ENCODE measurements around the gene LDHB.
"Not testable (repeated sequence)": the region's sequence is repeated elsewhere in the genome, so short reads cannot be mapped to it uniquely, and the experiment has no call there.

The LDHB gene

GRCh38 chr12:21662122-21662792 lies 4.6 kb upstream of the LDHB start:
- Histone ChIP-seq H3K79me2 (ENCODE audit: insufficient read depth, low read length) (peaks cover 4% of the 10 kb centered on the region), H2AFZ (ENCODE audit: low read depth, low read length) (no peak overlapping the region), H4K20me1 (ENCODE audit: insufficient read depth, low read length) (peaks cover 3% of the 10 kb centered on the region; the same call in 1 of the 2 replicates), H3K9ac (ENCODE audit: low read depth, low read length) (no peak overlapping the region), H3K36me3 (ENCODE audit: insufficient read depth, low read length) (no peaks in the 10 kb centered on the region), H3K9me3 (ENCODE audit: insufficient read depth, low read length, severe bottlenecking) (no peaks in the 10 kb centered on the region), H3K27ac (ENCODE audit: low read length) (no peak overlapping the region), H3K4me1 (ENCODE audit: insufficient read depth, low read length) (peaks cover 5% of the 10 kb centered on the region), H3K27me3 (ENCODE audit: insufficient read depth, low read length, poor library complexity) (peaks cover 14% of the 10 kb centered on the region), H3K4me2 (ENCODE audit: insufficient read depth, low read length) (no peak overlapping the region), H3K4me3 (ENCODE audit: low read depth in 1 of 2, low read length in 2 of 2) (no peak overlapping the region)
- DNase-seq (no peak), ATAC-seq (ENCODE audit: insufficient read depth, low read depth) (no peak)
- TF ChIP-seq CTCF (IDR thresholded peaks at IDR 0.05; ENCODE audit: borderline replicate concordance, extremely low read depth, low read length, poor library complexity, severe bottlenecking) (no peak), EZH2 (IDR thresholded peaks at IDR 0.05; ENCODE audit: borderline replicate concordance, low read depth, low read length, severe bottlenecking) (no peak)

- not testable (repeated sequence) for H3K36me3 ChIP-seq (ENCODE audit: insufficient read depth, low read length); H3K4me3 ChIP-seq (ENCODE audit: low read depth in 1 of 2, low read length in 2 of 2); H3K4me2 ChIP-seq (ENCODE audit: insufficient read depth, low read length); H4K20me1 ChIP-seq (ENCODE audit: insufficient read depth, low read length); H3K9me3 ChIP-seq (ENCODE audit: insufficient read depth, low read length, severe bottlenecking); H3K4me1 ChIP-seq (ENCODE audit: insufficient read depth, low read length); DNase-seq; H3K9ac ChIP-seq (ENCODE audit: low read depth, low read length); H3K27ac ChIP-seq (ENCODE audit: low read length); ATAC-seq (ENCODE audit: insufficient read depth, low read depth); H2AFZ ChIP-seq (ENCODE audit: low read depth, low read length)
- H3K27me3 ChIP-seq (ENCODE audit: insufficient read depth, low read length, poor library complexity) = peaks cover 12% of the 10 kb centered on the region
- H3K79me2 ChIP-seq (ENCODE audit: insufficient read depth, low read length) = peaks cover 11% of the 10 kb centered on the region
These were observed 3.9 kb upstream of the LDHB start for GRCh38 chr12:21661396-21662093.

- Histone ChIP-seq H3K9ac (ENCODE audit: low read depth, low read length) (no peak overlapping the region), H3K36me3 (ENCODE audit: insufficient read depth, low read length) (peaks cover 15% of the 10 kb centered on the region), H3K79me2 (ENCODE audit: insufficient read depth, low read length) (peaks cover 33% of the 10 kb centered on the region), H3K4me3 (ENCODE audit: low read depth in 1 of 2, low read length in 2 of 2) (no peak overlapping the region), H2AFZ (ENCODE audit: low read depth, low read length) (no peak overlapping the region; the same call in 1 of the 2 replicates), H3K27ac (ENCODE audit: low read length) (no peak overlapping the region), H3K9me3 (ENCODE audit: insufficient read depth, low read length, severe bottlenecking) (no peaks in the 10 kb centered on the region), H3K27me3 (ENCODE audit: insufficient read depth, low read length, poor library complexity) (peaks cover 12% of the 10 kb centered on the region), H3K4me1 (ENCODE audit: insufficient read depth, low read length) (peaks cover 26% of the 10 kb centered on the region), H3K4me2 (ENCODE audit: insufficient read depth, low read length) (no peak overlapping the region), H4K20me1 (ENCODE audit: insufficient read depth, low read length) (peaks cover 28% of the 10 kb centered on the region; the same call in 1 of the 2 replicates)
- ATAC-seq (ENCODE audit: insufficient read depth, low read depth) = no peak
- no peak for DNase-seq
- TF ChIP-seq CTCF (IDR thresholded peaks at IDR 0.05; ENCODE audit: borderline replicate concordance, extremely low read depth, low read length, poor library complexity, severe bottlenecking) (peak; percentile 24), EZH2 (IDR thresholded peaks at IDR 0.05; ENCODE audit: borderline replicate concordance, low read depth, low read length, severe bottlenecking) (no peak)
These were observed 1.7 kb upstream of the LDHB start for GRCh38 chr12:21659383-21659782.

GRCh38 chr12:21656905-21657325 lies 727 bp downstream of the LDHB start:
- Histone ChIP-seq H2AFZ (ENCODE audit: low read depth, low read length) (peak overlapping the region; percentile 67), H3K4me2 (ENCODE audit: insufficient read depth, low read length) (peak overlapping the region; percentile 74), H3K27me3 (ENCODE audit: insufficient read depth, low read length, poor library complexity) (peaks cover 12% of the 10 kb centered on the region), H3K27ac (ENCODE audit: low read length) (peak overlapping the region; percentile 89), H3K4me1 (ENCODE audit: insufficient read depth, low read length) (peaks cover 47% of the 10 kb centered on the region), H3K9ac (ENCODE audit: low read depth, low read length) (peak overlapping the region; percentile 77), H3K36me3 (ENCODE audit: insufficient read depth, low read length) (peaks cover 38% of the 10 kb centered on the region), H3K4me3 (ENCODE audit: low read depth in 1 of 2, low read length in 2 of 2) (peak overlapping the region; percentile 54 to 90), H3K79me2 (ENCODE audit: insufficient read depth, low read length) (peaks cover 57% of the 10 kb centered on the region), H4K20me1 (ENCODE audit: insufficient read depth, low read length) (peaks cover 47% of the 10 kb centered on the region; the same call in 1 of the 2 replicates), H3K9me3 (ENCODE audit: insufficient read depth, low read length, severe bottlenecking) (no peaks in the 10 kb centered on the region)
- DNase-seq (peak; percentile 69), ATAC-seq (ENCODE audit: insufficient read depth, low read depth) (peak; percentile 48)
- no peak for TF ChIP-seq CTCF (IDR thresholded peaks at IDR 0.05; ENCODE audit: borderline replicate concordance, extremely low read depth, low read length, poor library complexity, severe bottlenecking)
- TF ChIP-seq EZH2 (IDR thresholded peaks at IDR 0.05; ENCODE audit: borderline replicate concordance, low read depth, low read length, severe bottlenecking) = no peak

Measured in DND-41 (cell line).